NCI-H187 treated with DMSO at 0.1 percent for 48 hours (cell line): ENCODE results near the gene AADACL4.
A peak's percentile ranks its signal among the peaks of the same experiment; 100 is the strongest.
"Not testable (repeated sequence)": the region's sequence is repeated elsewhere in the genome, so short reads cannot be mapped to it uniquely, and the experiment has no call there.

ENCODE experiments used
- DNase-seq: peaks from one replicate; lab custom pipeline; 2025; lab: John Stamatoyannopoulos, UW

The AADACL4 gene

DNA sequence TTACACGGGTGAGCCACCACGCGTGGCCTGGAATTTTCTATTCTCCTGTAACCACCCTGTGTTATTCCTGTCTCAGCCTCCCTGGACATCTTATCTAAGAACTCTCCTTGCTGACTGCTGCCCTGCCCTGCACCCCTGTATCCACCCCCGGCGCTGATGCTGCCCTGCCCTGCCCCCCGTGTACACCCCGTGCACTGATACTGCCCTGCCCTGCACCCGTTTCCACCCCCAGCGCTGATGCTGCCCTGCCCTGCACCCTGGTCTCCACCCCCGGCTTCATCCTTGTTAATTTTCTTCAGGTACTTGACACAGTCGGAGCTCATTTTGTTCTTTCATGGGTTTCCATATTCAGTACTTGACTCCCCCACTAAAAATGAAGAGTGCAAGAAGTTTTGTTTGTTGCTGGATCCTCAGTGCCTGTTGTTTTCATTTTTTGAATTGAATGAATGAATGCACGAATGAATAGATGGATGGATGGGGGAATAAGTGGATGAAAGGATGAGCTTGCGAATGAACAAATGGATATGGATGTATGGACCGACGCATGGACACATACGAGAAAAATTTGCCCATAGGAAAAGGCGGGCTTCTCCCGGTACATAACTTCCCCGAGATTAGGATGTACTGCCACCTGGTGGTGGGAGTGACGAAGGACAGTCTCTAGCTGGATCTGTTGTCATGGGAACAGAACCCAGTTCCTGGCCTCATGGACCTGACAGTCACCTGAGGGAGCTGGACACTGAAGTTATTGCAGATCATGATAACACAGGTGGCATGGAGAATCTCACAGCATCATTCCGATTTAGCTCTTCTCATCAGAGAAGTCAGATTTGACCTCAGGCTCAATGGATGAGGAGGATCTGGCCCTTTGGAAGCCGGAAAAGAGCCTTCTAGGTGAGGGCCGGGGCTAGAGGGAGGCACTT lies 14.9 kb downstream of the AADACL4 start:
- DNase-seq = peak; percentile 35

- no peak for DNase-seq
These were observed 17.8 kb downstream of the AADACL4 start for GRCh38 chr1:12661606-12662219.

- no peak for DNase-seq
These were observed 18.7 kb downstream of the AADACL4 start for GRCh38 chr1:12662556-12662955.

DNA sequence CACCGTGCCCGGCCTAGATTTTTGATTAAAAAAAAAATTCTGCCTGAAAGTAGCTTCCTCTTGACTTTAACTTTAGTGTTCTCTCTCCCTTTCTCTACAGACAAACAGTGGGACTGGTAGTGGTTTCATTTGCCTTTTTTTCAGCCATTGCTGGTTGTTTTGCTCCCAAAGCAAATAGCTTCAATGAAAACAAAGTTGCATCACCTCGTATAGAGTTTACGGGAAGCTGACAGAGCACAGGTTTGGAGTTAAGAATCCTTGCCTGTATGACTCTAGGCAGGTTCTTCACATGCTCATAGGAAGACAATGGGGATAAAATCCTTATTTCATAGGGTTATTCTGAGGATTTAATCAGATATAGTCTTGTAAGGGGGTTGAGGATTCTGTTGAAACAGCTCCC lies 21.6 kb downstream of the AADACL4 start:
- no peak for DNase-seq

DNA sequence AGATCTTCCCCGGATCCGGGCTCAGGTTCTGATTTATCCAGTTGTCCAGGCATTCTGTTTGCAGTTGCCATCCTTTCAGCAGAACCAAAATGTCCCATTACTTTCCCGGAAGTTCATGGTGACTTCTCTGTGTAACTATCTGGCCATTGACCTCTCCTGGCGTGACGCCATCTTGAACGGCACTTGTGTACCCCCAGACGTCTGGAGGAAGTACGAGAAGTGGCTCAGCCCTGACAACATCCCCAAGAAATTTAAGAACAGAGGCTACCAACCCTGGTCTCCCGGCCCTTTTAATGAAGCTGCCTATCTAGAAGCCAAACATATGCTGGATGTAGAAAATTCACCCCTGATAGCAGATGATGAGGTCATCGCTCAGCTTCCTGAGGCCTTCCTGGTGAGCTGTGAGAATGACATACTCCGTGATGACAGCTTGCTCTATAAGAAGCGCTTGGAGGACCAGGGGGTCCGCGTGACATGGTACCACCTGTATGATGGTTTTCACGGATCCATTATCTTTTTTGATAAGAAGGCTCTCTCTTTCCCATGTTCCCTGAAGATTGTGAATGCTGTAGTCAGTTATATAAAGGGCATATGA lies 22.4 kb downstream of the AADACL4 start:
- no peak for DNase-seq

GRCh38 chr1:12669529-12670068 lies 25.7 kb downstream of the AADACL4 start:
- no peak for DNase-seq

DNA sequence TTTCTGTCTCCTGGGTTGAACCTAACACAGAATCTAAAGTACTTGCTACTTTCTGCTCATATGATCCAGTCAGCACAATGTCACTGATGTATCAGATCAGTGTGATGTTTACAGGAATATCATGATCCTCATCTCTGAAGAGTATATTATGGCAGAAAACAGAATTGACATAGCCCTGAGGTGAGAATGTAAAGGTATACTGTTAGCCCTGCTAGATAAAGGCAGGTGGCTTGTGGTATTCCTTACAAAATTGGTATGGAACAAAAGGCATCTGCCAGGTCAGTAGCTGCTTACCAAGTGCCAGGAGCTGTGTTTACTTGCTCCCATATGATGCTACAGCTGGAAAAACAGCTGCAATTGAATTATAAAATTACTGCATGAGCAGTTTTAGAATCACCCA lies 30.5 kb downstream of the AADACL4 start:
- no peak for DNase-seq

DNA sequence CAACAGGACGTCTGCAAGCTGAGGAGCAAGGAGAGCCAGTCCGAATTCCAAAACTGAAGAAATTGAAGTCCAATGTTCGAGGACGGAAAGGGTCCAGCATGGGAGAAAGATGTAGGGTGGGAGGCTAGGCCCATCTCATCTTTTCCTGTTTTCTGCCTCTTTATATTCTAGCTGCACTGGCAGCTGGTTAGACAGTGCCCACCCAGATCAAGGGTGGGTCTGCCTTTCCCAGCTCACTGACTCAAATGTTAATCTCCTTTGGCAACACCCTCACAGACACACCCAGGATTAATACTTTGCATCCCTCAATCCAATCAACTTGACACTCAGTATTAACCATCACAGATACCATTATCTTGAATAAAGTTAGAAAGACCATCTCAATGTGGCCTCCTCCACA lies 32.2 kb downstream of the AADACL4 start:
- not testable (repeated sequence) for DNase-seq

DNA sequence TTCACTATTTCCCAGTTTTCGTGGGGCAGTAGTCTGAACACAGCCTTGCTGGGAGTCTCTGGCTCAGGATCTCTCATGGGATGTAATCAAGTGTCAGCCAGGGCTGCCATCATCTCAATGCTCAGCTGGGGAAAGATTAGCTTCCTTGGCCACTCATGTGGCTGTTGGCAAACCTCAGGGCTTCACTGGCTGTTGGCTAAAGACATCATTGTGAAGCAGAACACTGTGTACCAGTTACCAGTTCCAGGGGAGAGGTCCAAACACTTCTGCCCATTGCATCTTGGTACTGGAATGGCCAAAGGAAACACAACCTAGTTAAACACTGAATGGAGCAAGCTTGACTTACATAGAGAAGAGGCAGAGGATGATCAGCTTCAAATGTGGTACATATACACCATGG lies 33.7 kb downstream of the AADACL4 start:
- DNase-seq = no peak

DNA sequence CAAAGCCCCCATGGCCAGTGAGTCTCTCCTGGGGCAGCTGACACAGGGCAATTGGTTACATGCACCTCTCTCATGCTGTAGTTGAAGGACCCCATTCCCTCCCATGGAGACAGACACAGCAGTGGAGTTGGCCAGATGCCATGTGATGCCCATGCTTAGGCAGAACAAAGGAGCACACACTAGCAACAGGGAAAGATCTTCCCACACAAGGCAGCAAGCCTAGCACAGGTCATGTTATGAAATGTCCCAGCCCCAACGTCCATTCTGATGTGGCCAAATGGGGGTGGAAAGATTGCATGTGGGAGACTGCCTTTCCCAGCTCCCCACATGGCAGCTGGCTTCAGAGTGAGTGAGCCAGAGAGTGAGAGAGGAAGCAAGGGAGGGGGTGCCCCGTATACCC lies 34.5 kb downstream of the AADACL4 start:
- DNase-seq = no peak

DNA sequence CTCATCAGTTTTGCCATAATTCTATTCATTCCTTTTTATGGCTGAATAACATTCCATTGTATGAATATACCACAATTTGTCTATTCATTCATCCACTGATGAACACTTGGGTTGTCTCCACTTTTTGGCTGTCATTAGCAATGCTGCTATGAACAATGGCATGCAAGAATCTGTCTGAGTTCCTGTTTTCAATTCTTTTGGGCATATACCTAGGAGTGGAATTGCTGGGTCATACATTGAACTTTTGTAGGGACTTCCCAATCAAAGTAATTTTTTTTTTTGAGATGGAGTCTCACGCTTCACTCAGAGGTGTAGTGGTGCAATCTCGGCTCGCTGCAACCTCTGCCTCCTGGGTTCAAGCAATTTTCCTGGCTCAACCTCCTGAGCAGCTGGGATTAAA lies 34.9 kb downstream of the AADACL4 start:
- no peak for DNase-seq

DNA sequence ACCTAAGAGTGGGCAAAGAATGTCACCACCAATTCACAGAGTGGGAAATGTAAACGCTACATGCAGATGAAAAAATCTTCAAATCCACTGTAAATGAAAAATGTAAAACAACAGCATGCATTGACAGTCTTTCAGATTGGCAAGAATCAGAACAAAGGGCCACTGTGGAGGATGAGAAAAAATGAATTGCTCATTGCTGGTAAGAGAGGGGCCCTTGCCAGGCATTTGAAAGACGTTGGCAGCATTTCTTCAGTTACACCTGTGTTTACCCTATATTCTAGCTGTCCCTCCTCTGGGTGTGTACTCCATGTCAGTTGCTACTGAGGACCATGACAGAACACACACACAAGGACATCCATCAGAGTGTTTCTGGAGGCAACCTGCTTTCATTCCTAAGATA lies 46.3 kb downstream of the AADACL4 start:
- no peak for DNase-seq

GRCh38 chr1:12692967-12693782 lies 49.3 kb downstream of the AADACL4 start:
- no peak for DNase-seq

- DNase-seq = no peak
These were observed 52.8 kb downstream of the AADACL4 start for GRCh38 chr1:12696658-12697057.

DNA sequence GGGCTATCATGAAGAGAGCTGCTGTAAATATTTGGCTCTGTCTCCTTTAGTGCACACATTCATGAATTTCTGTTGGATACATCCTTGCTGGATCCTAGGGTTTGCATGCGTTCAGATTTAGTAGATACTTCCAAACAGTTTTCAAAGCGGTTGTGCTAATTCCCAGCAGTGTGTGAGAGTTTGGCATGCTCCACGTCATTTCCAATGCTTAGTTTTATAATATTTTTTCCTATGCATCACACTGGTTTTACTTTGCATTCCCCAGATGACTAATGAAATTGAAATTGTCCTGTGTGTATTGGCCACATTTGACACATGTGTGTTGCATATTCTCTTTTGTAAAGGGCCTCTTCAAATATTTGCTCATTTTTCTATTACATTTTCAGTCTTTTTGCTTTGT lies 53.5 kb downstream of the AADACL4 start:
- no peak for DNase-seq

DNA sequence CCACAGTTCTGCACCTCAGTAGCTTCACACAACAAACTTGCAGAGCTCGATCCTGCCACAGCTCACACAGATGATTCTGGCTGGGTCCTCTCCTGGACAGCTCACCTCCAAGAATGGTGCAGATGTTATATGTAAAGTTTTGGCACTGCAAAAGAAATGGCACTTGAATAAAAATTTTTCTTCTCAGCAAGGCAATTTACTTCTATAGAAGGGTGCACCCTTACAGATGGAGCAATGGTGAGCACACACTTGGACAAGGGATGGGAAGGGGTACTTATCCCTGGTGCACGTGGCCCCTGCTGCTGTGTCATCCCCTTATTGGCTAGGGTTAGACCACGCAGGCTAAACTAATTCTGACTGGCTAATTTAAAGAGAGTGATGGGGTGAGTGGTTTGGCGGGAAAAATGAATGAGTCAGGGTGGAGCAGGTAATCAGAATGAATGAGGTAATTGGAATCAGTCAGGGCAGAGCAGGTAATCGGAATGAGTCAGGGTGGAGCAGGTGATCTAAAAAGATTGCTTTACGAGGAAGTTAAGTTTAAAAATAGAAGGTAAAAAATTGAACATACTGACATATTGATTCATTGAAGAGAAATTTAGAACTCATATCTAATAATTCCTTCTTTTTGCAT lies 60.1 kb downstream of the AADACL4 start:
- no peak for DNase-seq

- no peak for DNase-seq
These were observed 62.2 kb downstream of the AADACL4 start for GRCh38 chr1:12706061-12706460.

DNA sequence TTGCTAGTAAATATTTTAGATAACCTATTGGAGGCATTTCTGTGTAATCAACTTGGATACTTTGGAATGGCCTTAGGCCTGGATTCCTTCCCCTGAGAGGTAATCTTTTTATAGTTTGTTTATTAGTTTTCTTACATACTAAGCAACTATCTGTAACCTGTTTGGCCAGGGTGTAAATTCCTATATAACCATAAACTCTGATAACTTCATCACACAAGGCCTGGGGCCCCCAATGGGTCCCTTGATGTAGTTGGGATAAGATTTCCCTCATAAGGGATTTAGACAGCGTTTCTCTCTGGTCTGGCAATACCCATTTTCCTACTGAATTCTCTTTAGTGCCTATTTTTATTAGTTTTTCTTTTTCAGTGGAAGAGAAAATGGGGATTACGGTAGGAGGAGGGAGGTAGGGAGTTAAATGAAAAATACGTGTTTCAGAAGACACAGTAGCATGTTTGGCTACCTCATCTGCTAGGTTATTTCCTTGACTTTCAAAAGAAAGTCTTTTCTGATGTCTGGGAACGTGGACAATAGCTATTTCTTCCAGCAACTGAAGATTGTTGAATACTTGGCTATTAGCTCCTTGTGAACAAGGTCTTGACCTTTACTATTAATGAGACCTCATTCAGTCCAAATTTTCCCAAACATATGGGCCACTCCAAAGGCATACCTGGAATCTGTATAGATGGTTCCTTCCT lies 64.7 kb downstream of the AADACL4 start:
- no peak for DNase-seq

DNA sequence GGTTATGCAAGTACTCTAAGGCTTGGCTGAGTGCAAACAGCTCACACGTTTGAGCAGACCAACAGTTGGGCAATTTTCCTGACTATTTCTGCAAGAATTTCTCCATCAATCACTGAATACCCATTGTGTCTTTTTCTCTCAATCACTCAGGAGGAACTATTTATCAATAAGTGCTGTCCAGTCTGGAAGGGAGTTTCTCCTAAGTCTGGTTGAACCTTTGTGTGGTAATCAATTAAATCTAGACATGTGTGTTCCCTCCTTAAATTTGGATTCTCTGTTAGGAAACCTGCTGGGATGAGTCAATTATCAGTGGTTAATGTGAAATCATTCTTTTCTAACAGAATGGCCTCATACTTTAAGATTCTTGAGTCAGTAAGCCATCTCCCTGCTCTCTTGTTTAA lies 65.2 kb downstream of the AADACL4 start:
- DNase-seq = no peak

GRCh38 chr1:12709696-12710095 lies 65.8 kb downstream of the AADACL4 start:
- DNase-seq = no peak

DNA sequence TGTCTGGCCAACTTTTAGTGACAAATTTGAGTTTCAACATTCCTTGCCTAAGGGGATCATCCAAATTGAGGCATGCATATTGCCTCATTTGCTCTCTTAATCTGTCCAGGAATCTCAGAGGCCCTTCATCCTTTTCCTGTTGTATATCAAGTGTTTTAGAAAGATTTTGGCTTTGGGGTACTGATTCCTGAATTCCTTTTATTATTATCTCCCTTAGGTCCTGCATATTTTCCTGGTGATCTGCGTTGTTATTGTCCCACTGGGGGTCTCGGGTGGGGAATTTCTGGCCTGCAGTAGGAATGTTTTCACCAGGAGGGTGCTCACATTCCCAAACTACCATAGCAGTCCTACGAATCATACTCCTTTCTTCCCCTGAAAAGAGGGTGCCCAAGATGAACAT lies 67.7 kb downstream of the AADACL4 start:
- no peak for DNase-seq
